T47D (cell line): ENCODE data around the gene TASP1.
"Not testable (repeated sequence)": the region's sequence is repeated elsewhere in the genome, so short reads cannot be mapped to it uniquely, and the experiment has no call there.

ENCODE experiments used
- DNase-seq, 2 experiments: peaks; one replicate each; pipeline versions ENCODE4 v3.0.0 to v3.0.0-alpha.2; 2011 to 2012; ENCODE audit warnings: low read depth in 1 of 2, low spot score in 1 of 2
- JUND ChIP-seq: IDR thresholded peaks from 2 replicates; pipeline ENCODE4 v1.6.1; 2012; ENCODE audit warnings: low read depth
- in situ Hi-C: cut with HindIII; loops from 2 replicates; pipeline ENCODE4 v1.10.0; 2016; ENCODE audit warnings: low sequenced_read_pairs, low pct_unique_long_range_greater_than_20kb

TASP1 gene

DNA sequence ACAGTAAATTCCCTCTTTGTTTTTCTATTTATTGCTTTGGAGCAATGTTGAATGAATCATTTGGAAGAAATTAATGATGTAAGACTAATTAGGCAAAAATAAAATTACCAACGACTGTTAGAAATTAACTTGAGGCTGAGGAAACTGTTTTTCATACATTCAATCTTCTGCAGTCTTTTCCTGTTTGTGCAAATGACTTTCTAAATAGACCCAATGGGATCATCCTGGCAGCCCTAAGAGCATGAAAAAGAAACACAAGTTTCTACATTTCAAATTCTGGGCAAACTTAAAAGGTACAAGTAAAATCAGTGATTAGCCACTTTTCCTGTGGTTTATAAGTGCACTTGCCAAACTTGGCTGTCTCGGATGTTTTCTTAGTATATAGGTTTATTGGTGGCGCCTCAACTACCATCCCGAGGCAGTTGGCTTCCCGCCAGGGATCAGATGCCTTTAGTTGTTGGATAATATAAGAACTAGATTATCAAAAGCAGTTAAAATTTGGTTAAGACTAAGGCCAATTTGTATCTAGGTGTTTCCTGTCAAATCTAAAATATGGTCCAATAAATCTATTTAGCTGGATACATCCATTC, 236.5 kb downstream of the TASP1 start:
- in situ Hi-C loops: no loop called here
- TF ChIP-seq JUND: no peak
- DNase-seq: no peak

DNA sequence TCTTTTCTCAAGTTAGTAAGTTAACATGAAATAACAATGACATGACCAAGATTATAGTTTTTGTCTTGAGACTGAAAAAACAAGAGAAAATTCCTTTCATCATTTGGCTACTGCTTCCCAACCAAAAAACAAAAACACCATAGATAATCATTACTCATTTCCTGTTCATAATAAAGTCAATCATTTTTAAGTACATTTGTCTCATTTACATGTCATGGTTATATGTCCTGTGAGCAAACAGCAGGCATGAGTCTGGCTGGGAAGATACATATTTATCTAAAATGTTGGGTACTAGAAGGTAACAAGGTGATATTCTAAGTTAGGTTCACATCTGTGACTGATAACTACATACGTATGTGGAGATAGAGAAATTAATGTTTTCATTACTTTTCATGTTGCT, 237.1 kb downstream of the TASP1 start:
- in situ Hi-C loops: no loop called here
- TF ChIP-seq JUND: no peak
- DNase-seq: no peak

DNA sequence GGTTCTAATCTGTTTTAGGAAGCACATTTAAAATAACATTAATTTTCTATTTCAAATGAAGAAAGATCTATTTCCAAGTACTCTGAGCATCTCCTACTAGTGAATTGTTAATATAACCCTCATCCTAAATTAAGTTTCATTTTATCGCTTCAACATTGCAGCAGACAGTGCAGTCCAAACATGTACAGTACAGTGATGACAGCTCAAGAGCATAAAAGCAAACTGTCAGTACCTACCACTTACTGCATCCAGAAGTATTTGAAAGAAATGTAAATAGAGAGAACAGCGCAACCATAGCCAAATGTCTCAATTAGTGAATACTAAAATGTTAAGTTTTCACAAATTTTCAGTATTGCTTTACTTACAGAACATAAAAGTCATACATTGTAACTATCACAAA, 238.3 kb downstream of the TASP1 start:
- TF ChIP-seq JUND: no peak
- no peak for DNase-seq
- in situ Hi-C loops: no loop called here

DNA sequence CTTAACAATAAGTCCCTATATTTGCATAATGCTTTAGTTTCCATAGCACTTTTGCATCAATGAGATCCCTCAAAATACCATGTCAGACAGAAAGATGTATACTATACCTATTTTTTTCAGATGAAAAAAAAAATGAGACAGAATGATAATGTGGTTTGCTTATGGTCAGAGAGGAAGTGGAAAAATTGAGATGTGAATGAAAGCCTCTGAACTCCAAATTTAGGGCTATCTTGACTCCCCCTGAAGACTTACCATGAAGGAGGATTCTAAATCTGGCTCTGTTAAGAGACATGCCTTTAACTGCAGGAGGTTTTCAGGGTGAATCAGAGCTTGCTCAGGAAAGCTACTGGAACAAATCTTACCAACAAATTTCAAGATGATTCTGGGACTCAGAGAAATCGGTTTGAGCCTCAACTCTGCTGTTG, 241.4 kb downstream of the TASP1 start:
- DNase-seq: no peak
- TF ChIP-seq JUND: no peak
- in situ Hi-C loops: no loop called here

DNA sequence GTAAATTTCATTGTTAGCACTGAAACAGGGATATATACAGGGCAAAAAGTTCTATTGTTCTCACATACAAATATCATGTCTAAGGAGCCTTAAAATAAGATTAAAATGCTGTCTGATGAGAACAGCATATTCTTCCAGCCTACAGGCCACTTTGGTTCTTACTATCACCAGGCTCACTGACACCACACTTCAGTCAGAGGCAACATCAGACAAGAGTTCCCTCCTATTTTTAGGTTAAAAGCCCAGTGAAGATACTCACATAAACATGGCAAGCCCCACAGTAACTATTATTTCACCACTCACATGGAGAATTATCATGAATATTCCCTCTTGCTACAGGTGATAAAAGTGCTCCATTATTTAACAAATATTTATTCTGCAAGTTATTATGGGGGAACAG, 241.9 kb downstream of the TASP1 start:
- no peak for TF ChIP-seq JUND
- DNase-seq: no peak
- in situ Hi-C loops: no loop called here

DNA sequence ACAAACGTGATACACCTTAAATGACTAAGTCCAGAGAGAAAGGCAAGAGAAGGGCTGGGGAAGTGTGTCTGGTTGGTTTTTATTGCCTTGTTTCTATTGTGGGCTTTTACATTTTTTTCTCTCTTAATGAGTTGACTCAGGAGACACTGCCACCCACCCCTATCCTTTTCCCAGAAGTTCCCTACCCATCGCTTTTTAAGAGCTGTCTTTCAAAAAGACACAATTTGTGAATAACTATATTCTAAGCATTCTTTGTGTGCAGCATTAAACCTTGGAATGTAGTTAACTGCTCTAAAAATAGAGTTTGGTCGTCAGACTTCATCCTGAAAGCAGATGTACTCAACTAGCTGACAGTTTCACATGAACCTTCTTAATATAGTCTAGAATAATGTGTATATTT, 242.7 kb downstream of the TASP1 start:
- no peak for DNase-seq
- TF ChIP-seq JUND: no peak
- in situ Hi-C loops: no loop called here

DNA sequence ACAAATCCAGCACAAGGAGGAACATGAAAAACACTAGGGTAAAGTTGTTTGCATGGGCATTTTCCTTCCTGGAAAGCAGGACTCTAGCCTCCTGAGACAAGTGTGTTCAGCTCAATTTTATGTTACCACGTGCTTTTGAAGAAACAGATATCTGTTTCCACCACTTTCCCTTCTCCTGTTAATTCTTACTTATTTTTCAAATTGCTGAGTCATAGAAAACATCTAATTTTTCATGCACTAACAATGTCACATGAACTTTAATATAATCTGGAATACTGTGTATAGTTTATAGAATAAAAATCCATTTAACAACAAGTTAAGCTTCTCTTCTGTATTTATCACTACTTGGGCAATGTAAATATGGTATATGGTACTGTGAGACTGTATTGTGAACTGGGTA, 243.5 kb downstream of the TASP1 start:
- DNase-seq: no peak
- TF ChIP-seq JUND: no peak
- in situ Hi-C loops: no loop called here

DNA sequence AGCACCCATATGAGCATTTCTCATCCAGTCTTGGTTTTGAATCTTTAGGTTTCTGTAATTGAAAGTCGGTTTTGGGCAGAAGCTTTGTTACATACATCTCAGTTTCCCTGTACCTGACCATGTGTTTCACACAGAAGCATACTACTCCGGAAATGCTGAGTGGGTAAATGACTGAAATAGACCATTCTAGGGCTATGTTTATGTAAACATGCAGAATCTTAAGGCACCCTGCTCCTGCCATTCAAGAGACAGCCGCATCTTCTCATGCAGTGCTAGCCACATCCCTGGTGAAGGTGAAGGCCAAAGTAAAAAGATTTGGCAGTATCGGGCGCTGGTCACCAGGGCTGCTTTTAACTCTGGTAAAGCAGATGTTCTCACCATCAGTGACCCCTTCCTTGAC, 246.3 kb downstream of the TASP1 start:
- in situ Hi-C loops: no loop called here
- no peak for TF ChIP-seq JUND
- no peak for DNase-seq

DNA sequence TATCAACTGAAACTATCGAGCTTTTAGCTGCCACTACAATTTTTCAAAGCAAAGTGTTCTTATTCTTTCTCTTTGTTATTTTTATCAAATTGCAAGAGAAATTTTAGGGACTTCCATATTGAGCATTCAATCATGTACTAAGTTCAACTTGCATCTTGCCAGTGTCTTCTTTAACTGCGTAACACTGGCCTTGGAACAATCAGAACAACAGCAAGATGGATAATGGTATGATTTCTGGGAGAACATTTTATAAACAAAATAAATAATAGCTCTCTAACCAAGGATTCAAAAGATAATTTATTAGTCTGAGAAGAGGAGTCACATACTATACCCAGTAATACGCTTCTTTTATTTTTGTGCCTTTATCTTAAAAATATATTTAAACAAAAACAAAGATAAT, 249.6 kb downstream of the TASP1 start:
- DNase-seq: no peak
- TF ChIP-seq JUND: no peak
- in situ Hi-C loops: no loop called here

DNA sequence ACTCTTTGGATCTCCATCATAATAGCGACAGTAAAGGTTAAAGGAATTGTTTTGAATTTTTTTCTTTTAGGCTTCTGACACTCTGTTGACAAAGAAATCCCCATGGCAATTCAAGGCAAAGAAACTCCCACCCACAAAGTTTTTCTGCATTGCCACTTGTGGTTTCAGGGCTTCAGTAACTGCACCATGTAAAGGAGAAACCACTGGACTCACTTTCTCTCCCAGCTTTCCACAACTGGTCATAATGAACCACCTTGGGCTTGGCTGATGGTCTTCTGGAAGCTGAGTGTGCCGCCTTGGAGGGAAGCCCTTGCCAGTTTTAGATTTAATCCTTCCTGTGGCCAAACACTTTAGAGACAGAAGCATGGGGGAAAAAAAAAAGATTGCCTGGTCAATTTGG, 254.6 kb downstream of the TASP1 start:
- DNase-seq: no peak
- in situ Hi-C loops: no loop called here
- TF ChIP-seq JUND: no peak

DNA sequence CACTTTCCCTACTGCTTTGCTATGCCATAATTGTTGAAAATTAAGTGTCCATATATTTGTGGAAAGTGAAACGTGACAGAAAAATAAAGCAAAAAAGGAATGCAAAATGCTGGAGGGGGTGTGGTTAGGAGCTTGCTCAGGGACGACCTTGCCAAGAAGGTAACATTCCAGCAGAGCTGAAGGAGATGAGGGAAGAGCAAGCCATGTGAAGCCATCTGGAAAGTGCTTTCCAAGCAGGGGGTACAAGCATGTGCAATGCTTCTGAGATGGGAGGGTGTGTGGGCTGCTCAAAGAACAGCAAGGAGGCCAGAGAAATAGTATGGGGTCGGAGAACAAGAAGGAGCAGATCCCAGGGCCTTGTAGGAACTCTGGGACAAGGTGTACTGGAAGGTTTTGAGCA, 255.9 kb downstream of the TASP1 start:
- TF ChIP-seq JUND: no peak
- in situ Hi-C loops: no loop called here
- no peak for DNase-seq

DNA sequence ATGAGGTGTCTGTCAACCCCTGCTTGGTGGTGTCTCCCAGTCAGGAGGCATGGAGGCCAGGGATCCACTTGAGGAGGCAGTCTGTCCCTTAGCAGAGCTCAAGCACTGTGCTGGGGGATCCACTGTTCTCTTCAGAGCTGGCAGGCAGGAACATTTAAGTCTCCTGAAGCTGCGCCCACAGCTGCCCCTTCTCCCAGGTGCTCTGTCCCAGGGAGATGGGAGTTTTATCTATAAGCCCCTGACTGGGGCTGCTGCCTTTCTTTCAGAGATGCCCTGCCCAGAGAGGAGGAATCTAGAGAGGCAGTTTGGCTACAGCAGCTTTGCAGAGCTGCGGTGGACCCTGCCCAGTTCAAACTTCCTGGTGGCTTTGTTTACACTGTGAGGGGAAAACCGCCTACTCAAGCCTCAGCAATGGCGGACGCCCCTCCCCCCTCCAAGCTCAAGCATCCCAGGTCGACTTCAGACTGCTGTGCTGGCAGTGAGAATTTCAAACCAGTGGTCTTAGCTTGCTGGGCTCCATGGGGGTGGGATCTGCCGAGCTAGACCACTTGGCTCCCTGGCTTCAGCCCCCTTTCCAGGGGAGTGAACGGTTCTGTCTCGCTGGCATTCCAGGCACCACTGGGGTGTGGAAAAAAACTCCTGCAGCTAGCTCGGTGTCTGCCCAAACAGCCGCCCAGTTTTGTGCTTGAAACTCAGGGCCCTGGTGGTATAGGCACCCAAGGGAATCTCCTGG, 258.1 kb downstream of the TASP1 start:
- in situ Hi-C loops, DNase-seq: not testable (repeated sequence)

DNA sequence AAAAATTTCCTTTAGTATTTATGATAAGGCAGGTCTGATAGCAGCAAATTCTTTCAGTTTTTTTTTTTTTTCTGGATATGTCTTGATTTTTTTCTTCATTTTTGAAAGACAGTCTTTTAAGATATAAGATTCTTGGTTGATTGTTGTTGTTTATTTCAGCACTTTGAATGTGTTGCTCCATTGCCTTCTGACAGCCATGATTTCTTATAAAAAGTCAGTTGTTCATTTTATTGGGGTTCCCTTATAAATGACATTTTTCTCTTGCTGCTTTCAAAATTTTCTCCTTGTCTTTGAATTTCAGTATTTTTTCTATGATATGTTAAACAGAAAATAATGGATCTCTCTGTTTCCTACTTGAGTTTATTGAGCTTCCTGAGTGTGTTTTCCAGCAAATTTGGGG, 265.3 kb downstream of the TASP1 start:
- in situ Hi-C loops: no loop called here
- DNase-seq: no peak
- no peak for TF ChIP-seq JUND

DNA sequence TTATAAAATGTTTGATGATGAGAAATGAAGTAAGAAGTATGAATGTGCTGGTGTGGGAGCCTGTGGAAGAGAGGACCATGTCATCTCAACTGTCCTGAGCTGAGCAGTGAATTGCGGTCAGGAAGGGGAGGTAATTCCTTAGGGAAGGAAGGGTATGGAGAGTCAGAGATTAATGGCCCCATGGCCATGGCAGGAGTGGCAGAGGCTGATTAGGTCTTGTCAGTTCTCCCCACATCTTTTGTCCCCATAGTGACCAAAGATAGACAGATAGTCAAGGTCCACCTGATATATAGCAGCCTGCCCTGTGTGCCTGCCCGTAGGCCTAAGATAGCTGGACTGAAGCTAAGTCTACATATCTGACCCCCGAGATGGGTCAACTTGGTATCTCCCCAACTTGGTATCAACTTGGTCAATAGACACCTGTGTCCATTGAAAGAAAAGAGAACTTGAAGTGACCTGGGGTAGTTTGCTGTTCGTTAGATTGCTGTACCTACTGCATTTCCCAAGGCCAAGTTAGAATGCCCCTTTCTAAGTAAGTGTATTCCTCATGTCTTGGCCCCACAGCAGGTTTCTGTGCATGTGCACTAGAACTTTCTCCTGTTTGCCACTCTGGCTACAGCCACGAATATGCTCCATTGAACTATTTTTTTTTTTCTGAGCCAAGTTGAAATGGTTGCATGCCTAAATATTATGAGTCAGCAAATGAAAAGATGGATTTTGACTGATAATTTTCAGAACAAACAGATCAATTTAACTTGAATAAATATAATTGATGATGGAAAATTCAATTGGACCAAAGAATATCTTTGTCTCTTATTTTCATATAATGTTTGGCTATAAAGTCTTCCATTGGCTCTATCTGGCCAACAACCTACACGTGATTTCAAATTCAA, 274.2 kb downstream of the TASP1 start:
- no peak for TF ChIP-seq JUND
- in situ Hi-C loops: no loop called here
- DNase-seq: no peak
